ENCODE measurements around the gene TRMT61A. TPM values are rescaled to one million over a fixed set of nuclear protein-coding genes. Genes with fewer than 3 reads are reported as not detected.

The TRMT61A gene
- total and polyA plus RNA-seq, 2 donors from 2014 or later, result 11.9 to 16.0 TPM

- H3K36me3 ChIP-seq (ENCODE audit: control insufficient read depth in 2 of 3, insufficient read depth in 3 of 3, low read length in 3 of 3), result peaks cover 0 to 46% (median 28%) of the 10 kb centered on the region in 3 donors
These were observed 27.7 kb upstream of the TRMT61A start for GRCh38 chr14:103501041-103501870.

GRCh38 chr14:103501921-103502669, 26.9 kb upstream of the TRMT61A start:
- DNase-seq, result no peak
- no peak for FAIRE-seq
- no peaks in the 10 kb centered on the region for H3K27me3 ChIP-seq (ENCODE audit: control insufficient read depth, insufficient read depth, low read length)
- peaks cover 0 to 46% (median 28%) of the 10 kb centered on the region in 3 donors for H3K36me3 ChIP-seq (ENCODE audit: control insufficient read depth in 2 of 3, insufficient read depth in 3 of 3, low read length in 3 of 3)
- H3K9me3 ChIP-seq (ENCODE audit: control insufficient read depth in 2 of 3, insufficient read depth in 1 of 3, low read length in 3 of 3), result no peaks in the 10 kb centered on the region
- intact Hi-C loops (cut with DNase I), result no loop called here
- H3K4me3 ChIP-seq (ENCODE audit: low read length in 3 of 3), result no peak overlapping the region
- H3K9ac ChIP-seq (ENCODE audit: low read length in 3 of 3), result no peak overlapping the region
- no peak for TF ChIP-seq CTCF (IDR thresholded peaks at IDR 0.05; ENCODE audit: borderline replicate concordance, extremely low read depth, insufficient read depth)
- no peak overlapping the region for H3K27ac ChIP-seq (ENCODE audit: low read depth in 2 of 2, low read length in 2 of 2)
- H3K4me1 ChIP-seq (ENCODE audit: control insufficient read depth in 2 of 3, insufficient read depth in 2 of 3, low read depth in 1 of 3, low read length in 3 of 3), result peaks cover 0 to 7% (median 5%) of the 10 kb centered on the region in 3 donors

More at GRCh38 chr14:103501041-103501870, 27.7 kb upstream of the TRMT61A start:
- intact Hi-C loops (cut with DNase I), result no loop called here
- FAIRE-seq, result no peak
- DNase-seq, result no peak
- Histone ChIP-seq H3K27ac (ENCODE audit: low read depth in 2 of 2, low read length in 2 of 2) (no peak overlapping the region), H3K4me3 (ENCODE audit: low read length in 3 of 3) (no peak overlapping the region), H3K9me3 (ENCODE audit: control insufficient read depth in 2 of 3, insufficient read depth in 1 of 3, low read length in 3 of 3) (no peaks in the 10 kb centered on the region), H3K4me1 (ENCODE audit: control insufficient read depth in 2 of 3, insufficient read depth in 2 of 3, low read depth in 1 of 3, low read length in 3 of 3) (peaks cover 0 to 7% (median 5%) of the 10 kb centered on the region in 3 donors), H3K27me3 (ENCODE audit: control insufficient read depth, insufficient read depth, low read length) (no peaks in the 10 kb centered on the region), H3K9ac (ENCODE audit: low read length in 3 of 3) (no peak overlapping the region)
- TF ChIP-seq CTCF (IDR thresholded peaks at IDR 0.05; ENCODE audit: borderline replicate concordance, extremely low read depth, insufficient read depth), result no peak

GRCh38 chr14:103502877-103503276, 26.1 kb upstream of the TRMT61A start:
- H3K4me1 ChIP-seq (ENCODE audit: control insufficient read depth in 2 of 3, insufficient read depth in 2 of 3, low read depth in 1 of 3, low read length in 3 of 3), result peaks cover 0 to 7% (median 5%) of the 10 kb centered on the region in 3 donors
- peaks cover 0 to 44% (median 30%) of the 10 kb centered on the region in 3 donors for H3K36me3 ChIP-seq (ENCODE audit: control insufficient read depth in 2 of 3, insufficient read depth in 3 of 3, low read length in 3 of 3)
- no peak for TF ChIP-seq CTCF (IDR thresholded peaks at IDR 0.05; ENCODE audit: borderline replicate concordance, extremely low read depth, insufficient read depth)
- DNase-seq, result no peak
- H3K9me3 ChIP-seq (ENCODE audit: control insufficient read depth in 2 of 3, insufficient read depth in 1 of 3, low read length in 3 of 3), result no peaks in the 10 kb centered on the region
- H3K27ac ChIP-seq (ENCODE audit: low read depth in 2 of 2, low read length in 2 of 2), result no peak overlapping the region
- H3K9ac ChIP-seq (ENCODE audit: low read length in 3 of 3), result no peak overlapping the region
- intact Hi-C loops (cut with DNase I), result no loop called here
- FAIRE-seq, result no peak
- H3K4me3 ChIP-seq (ENCODE audit: low read length in 3 of 3), result no peak overlapping the region
- no peaks in the 10 kb centered on the region for H3K27me3 ChIP-seq (ENCODE audit: control insufficient read depth, insufficient read depth, low read length)

All from kidney (tissue), 14 donors.